Kidney (tissue), 14 donors: ENCODE data around the gene CKS1B. TPM values are rescaled to one million over a fixed set of nuclear protein-coding genes. Genes with fewer than 3 reads are reported as not detected.

Experiments used
- DNase-seq, 5 donors: peaks; one replicate each; pipeline ENCODE4 v3.0.0-alpha.2; 2013 to 2020
- FAIRE-seq: peaks from 2 replicates; lab custom pipeline; 2012; peaks lifted over from hg19 to GRCh38; lab: Jason Lieb, UNC
- H3K27ac ChIP-seq, 2 donors: one replicate each; pipeline ENCODE4 v1.7.0; 2013; ENCODE audit warnings: low read depth in 2 of 2, low read length in 2 of 2, inconsistent platforms in 1 of 2
- H3K27me3 ChIP-seq: one replicate; pipeline ENCODE4 v1.7.1; 2013; ENCODE audit warnings: low read length, inconsistent platforms; ENCODE audit not compliant: control insufficient read depth, insufficient read depth
- H3K36me3 ChIP-seq, 3 donors: one replicate each; pipeline versions ENCODE4 v1.7.0 to v1.7.1; 2013; ENCODE audit warnings: low read length in 3 of 3, control low read depth in 1 of 3, inconsistent platforms in 1 of 3; ENCODE audit not compliant: insufficient read depth in 3 of 3, control insufficient read depth in 2 of 3
- H3K4me1 ChIP-seq, 3 donors: one replicate each; pipeline versions ENCODE4 v1.7.0 to v1.7.1; 2013; ENCODE audit warnings: low read length in 3 of 3, inconsistent platforms in 1 of 3, low read depth in 1 of 3; ENCODE audit not compliant: control insufficient read depth in 2 of 3, insufficient read depth in 2 of 3
- H3K4me3 ChIP-seq, 3 donors: one replicate each; pipeline versions ENCODE4 v1.7.0 to v1.8.1; 2013; ENCODE audit warnings: low read length in 3 of 3, control low read depth in 1 of 3, inconsistent platforms in 1 of 3
- H3K9ac ChIP-seq, 3 donors: one replicate each; pipeline versions ENCODE4 v1.7.0 to v1.7.1; 2013; ENCODE audit warnings: low read length in 3 of 3, control low read depth in 1 of 3, inconsistent platforms in 1 of 3
- H3K9me3 ChIP-seq, 3 donors: one replicate each; pipeline versions ENCODE4 v1.7.0 to v1.7.1; 2013; ENCODE audit warnings: low read length in 3 of 3, control low read depth in 1 of 3, inconsistent platforms in 1 of 3; ENCODE audit not compliant: control insufficient read depth in 2 of 3, insufficient read depth in 1 of 3
- intact Hi-C: fragments of 100-400 bp; cut with DNase I; formaldehyde crosslinking; loops from one replicate; pipeline ENCODE4 v1.11.1; 2022
- polyA plus RNA-seq: library from polyadenylated mRNA; stranded (reverse); fragments of 350-450 nt; fragmentation: Illumina TruSeq; extraction: RNeasy Lipid Tissue Mini Kit (QIAGEN cat#74804); gene quantifications from one replicate; pipeline ENCODE4 v1.2.3, GENCODE V29; 2014; ENCODE audit warnings: low read depth, low replicate concordance; ENCODE audit not compliant: insufficient read depth
- total RNA-seq: library from RNA; stranded (reverse); fragmentation: NEBNext Ultra II Directional; extraction: Animal tissue kit (Norgen Biotek cat#: 25700); gene quantifications from one replicate; pipeline ENCODE4 v1.2.1, GENCODE V29; 2021
- TF ChIP-seq, protein P1 (sequence below): IDR thresholded peaks from 3 replicates; pipeline ENCODE4 v1.5.1; 2012; ENCODE audit warnings: mild to moderate bottlenecking, moderate library complexity, borderline replicate concordance; ENCODE audit not compliant: insufficient read depth; ENCODE audit errors: extremely low read depth
- donor health status: control.
- donor health status: control.
- donor health status: control.
- donor health status: control.
- donor health status: control.
- donor health status: DM: yes; HTN: yes; CAD: no.
- donor health status: Normal renal cell carcinoma (clear cell type).

The CKS1B gene
- total and polyA plus RNA-seq, 2 donors from 2014 or later, result 23.1 to 43.1 TPM

DNA sequence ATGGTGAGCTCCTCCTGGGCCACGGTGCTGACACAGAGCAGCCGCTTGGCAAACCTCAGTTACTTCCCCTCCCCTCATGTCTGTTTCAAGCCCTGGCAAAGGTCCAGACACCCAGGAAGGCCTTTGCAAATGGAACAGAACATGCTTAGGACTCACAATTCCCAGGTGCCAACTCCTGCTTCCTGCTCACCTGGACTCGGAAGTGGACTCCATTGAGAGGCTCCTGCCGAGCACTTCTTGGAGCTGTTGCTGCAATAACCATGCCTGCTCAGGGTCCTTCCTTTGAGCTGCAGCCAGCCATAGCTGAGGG lies 48.4 kb downstream of the CKS1B start:
- Histone ChIP-seq H3K36me3 (no peaks in the 10 kb centered on the region), H3K9ac (no peak overlapping the region), H3K9me3 (no peaks in the 10 kb centered on the region), H3K27ac (no peak overlapping the region), H3K27me3 (no peaks in the 10 kb centered on the region), H3K4me3 (no peak overlapping the region), H3K4me1 (peaks cover 0 to 7% (median 2%) of the 10 kb centered on the region in 3 donors)
- TF ChIP-seq, protein P1, sequence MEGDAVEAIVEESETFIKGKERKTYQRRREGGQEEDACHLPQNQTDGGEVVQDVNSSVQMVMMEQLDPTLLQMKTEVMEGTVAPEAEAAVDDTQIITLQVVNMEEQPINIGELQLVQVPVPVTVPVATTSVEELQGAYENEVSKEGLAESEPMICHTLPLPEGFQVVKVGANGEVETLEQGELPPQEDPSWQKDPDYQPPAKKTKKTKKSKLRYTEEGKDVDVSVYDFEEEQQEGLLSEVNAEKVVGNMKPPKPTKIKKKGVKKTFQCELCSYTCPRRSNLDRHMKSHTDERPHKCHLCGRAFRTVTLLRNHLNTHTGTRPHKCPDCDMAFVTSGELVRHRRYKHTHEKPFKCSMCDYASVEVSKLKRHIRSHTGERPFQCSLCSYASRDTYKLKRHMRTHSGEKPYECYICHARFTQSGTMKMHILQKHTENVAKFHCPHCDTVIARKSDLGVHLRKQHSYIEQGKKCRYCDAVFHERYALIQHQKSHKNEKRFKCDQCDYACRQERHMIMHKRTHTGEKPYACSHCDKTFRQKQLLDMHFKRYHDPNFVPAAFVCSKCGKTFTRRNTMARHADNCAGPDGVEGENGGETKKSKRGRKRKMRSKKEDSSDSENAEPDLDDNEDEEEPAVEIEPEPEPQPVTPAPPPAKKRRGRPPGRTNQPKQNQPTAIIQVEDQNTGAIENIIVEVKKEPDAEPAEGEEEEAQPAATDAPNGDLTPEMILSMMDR, result no peak
- intact Hi-C loops, result no loop called here
- DNase-seq, result peak in 1 of 5 donors; percentile 35
- FAIRE-seq, result no peak

DNA sequence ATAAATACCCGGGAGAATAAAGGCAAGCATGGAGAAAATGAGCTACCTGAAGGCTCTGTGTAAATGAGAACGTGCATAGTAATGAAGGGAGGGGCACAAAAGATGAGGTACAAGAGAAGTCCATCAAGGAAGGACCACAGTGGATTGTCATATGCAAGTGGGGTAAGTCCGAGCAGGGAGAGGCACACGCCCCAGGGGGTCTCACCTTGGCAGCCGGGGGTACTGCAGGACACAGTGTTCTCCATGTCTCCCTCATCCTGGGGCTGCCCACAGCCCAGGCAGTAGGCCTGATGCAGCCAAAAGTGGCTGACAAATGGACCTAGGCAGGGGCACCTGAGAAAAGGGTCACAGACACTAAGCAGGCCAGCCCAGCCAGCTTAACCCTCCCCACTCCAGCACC lies 49.1 kb downstream of the CKS1B start:
- FAIRE-seq, result no peak

DNA sequence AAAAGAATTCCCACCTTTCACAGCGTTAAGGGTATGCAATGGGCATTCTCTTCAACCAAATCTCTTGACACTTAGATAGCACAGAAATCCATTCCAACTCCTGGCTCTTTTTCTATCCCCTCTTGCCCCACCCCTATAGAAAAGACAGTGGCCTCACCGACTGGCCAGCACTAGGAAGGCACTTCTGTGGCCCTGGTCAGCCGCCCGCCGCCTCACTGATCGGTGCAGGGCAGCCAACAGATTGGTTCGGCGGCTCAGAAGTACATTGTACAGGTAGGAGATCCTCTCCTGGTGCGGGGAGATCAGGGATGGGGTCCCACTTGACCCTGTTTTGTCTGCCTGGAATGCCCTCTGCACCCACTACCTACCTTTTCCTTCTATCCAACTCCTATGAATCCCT lies 49.8 kb downstream of the CKS1B start:
- Histone ChIP-seq H3K27me3 (no peaks in the 10 kb centered on the region), H3K36me3 (no peaks in the 10 kb centered on the region), H3K9me3 (no peaks in the 10 kb centered on the region), H3K9ac (no peak overlapping the region), H3K27ac (no peak overlapping the region), H3K4me3 (no peak overlapping the region), H3K4me1 (no peaks in the 10 kb centered on the region)
- DNase-seq (peak in 1 of 5 donors; percentile 28), FAIRE-seq (no peak)
- TF ChIP-seq, protein P1, result no peak
- intact Hi-C loops, result no loop called here

More for the DNA sequence above, 49.1 kb downstream of the CKS1B start:
- Histone ChIP-seq H3K9me3 (no peaks in the 10 kb centered on the region), H3K36me3 (no peaks in the 10 kb centered on the region), H3K27me3 (no peaks in the 10 kb centered on the region), H3K4me3 (no peak overlapping the region), H3K9ac (no peak overlapping the region), H3K4me1 (peaks cover 0 to 3% (median 0%) of the 10 kb centered on the region in 3 donors), H3K27ac (no peak overlapping the region)
- peak in 1 of 5 donors; percentile 67 for DNase-seq
- TF ChIP-seq, protein P1, result no peak
- intact Hi-C loops, result no loop called here

DNA sequence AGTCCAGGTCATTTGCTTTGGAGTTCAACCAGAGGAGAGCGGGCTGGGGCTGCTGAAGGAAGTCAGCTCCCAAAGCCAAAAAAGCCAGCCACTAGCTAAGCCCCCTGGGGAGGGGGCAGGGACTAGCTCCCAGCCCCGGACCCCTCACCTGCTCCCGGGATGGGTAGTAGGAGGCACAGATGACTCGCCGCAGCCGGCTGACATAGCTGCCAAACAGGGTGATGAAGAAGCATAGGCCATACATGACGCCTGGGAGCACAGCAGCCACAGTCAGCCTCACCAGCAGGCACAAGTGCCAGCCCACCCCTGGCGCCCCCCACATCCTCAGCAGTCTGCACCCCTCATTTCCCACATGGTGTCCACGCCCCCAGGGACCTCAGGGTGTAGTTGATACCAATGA lies 51.7 kb downstream of the CKS1B start:
- intact Hi-C loops, result no loop called here
- no peaks in the 10 kb centered on the region for H3K9me3 ChIP-seq
- peak in 1 of 5 donors; percentile 61 for DNase-seq
- no peaks in the 10 kb centered on the region for H3K27me3 ChIP-seq
- TF ChIP-seq, protein P1, result no peak
- no peak for FAIRE-seq
- no peaks in the 10 kb centered on the region for H3K4me1 ChIP-seq
- no peak overlapping the region for H3K27ac ChIP-seq
- no peak overlapping the region for H3K4me3 ChIP-seq
- H3K9ac ChIP-seq, result no peak overlapping the region
- H3K36me3 ChIP-seq, result no peaks in the 10 kb centered on the region
